H1 (cell line): Measurements from ENCODE around the gene PDZRN3. TPM values are rescaled to one million over a fixed set of nuclear protein-coding genes. Genes with fewer than 3 reads are reported as not detected.

Experiments used
- RXRA ChIP-seq: IDR thresholded peaks from 2 replicates; pipeline ENCODE4 v1.6.1; 2011; ENCODE audit warnings: low read depth, mild to moderate bottlenecking, low read length, moderate library complexity; ENCODE audit not compliant: insufficient read depth
- TAF1 ChIP-seq: IDR thresholded peaks from 2 replicates; pipeline ENCODE4 v1.6.1; 2011; ENCODE audit warnings: mild to moderate bottlenecking, low read depth, low read length
- polyA plus RNA-seq, 7 experiments: library from polyadenylated mRNA; depleted of rRNA in 3 of 7; stranded (reverse) in 5 of 7; unstranded in 2 of 7; fragments of >200 nt in 5 of 7; fragments of 200-250 nt in 2 of 7; gene quantifications; 1 replicate in 5 of 7; 2 replicates in 1 of 7; 4 replicates in 1 of 7; pipeline versions ENCODE4 v1.2.1 to v1.2.3, GENCODE V29; 2011 to 2013; ENCODE audit warnings: missing spikeins in 2 of 7, mixed read lengths in 2 of 7
- total RNA-seq: library from RNA; stranded (reverse); fragmentation: NEBNext Ultra II Directional; extraction: Animal tissue kit (Norgen Biotek cat#: 25700); gene quantifications from 2 replicates; pipeline ENCODE4 v1.2.1, GENCODE V29; 2021

Gene PDZRN3
- total and polyA plus RNA-seq, 2 of the 8 experiments (the other 6 are each of a cell fraction or from before 2014, with no cell fraction given), result 4.2 to 20.5 TPM

DNA sequence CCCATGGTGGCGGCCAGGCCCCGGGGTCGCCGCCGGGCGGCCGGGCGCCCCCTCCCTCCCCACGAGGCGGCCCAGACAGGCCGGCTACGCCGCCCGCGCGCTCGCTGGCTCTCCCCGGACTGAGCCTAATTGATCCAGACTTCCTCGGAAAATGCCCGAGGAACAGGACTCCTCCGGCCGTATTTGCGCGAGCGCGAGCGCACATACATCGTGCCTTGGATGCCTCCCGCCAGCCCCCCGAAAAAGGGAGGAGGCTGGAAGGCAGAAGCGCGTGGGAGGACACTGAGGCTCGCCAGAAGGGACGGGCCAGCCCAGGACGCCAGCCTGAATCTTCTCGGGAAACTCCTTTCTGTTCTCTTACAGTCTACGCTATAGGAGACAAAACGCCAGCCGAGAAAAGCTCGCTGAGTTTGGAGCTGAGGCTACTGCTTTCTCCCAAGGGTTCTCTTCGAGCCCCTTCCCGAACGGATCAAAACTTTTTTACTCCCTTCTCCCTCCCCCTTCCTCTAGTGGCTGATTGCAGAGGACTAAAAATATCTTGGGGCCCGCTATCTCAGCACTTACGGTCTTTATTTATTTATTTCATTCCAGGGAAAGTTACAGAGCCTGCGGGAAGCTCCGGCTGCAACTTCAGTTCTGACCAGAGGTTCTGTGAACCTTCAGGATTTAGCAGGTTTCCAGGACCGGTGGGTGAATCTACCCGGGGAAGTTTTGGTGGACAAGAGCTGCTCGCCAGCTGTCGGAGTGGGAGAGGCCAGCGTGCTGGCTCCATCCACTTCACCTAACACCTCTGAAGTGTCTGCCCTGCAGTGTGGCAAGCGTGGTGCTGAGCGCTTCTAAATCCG lies at the start of gene PDZRN3 (continued):
- TF ChIP-seq RXRA (no peak), TAF1 (peak; percentile 63; the same call in 1 of the 2 replicates)
